AG08395 (cell line): ENCODE data around the gene HIPK2.

ENCODE experiments used
- DNase-seq: peaks from one replicate; pipeline ENCODE4 v3.0.0; 2012; ENCODE audit warnings: mixed read lengths, low spot score

The HIPK2 gene

GRCh38 chr7:139777948-139778841, at the start of gene HIPK2:
Gene HIPK2, minus strand, starts transcription at chr7:139777998. Its CDS starts 375 bp downstream, at chr7:139777623.
- DNase-seq, result peak; percentile 80

GRCh38 chr7:139827042-139827441, 49.2 kb upstream of the HIPK2 start:
- DNase-seq, result no peak

- DNase-seq, result peak; percentile 72
Observed at GRCh38 chr7:139825666-139826290, 48.0 kb upstream of the HIPK2 start.

GRCh38 chr7:139823959-139824521, 46.2 kb upstream of the HIPK2 start:
- peak; percentile 17 for DNase-seq

GRCh38 chr7:139822855-139823254, 45.1 kb upstream of the HIPK2 start:
- no peak for DNase-seq

GRCh38 chr7:139821349-139822105, 43.7 kb upstream of the HIPK2 start:
- DNase-seq, result no peak

- DNase-seq, result no peak
Observed at GRCh38 chr7:139820089-139820488, 42.3 kb upstream of the HIPK2 start.

GRCh38 chr7:139817249-139817648, 39.5 kb upstream of the HIPK2 start:
- DNase-seq, result no peak

GRCh38 chr7:139813689-139814088, 35.9 kb upstream of the HIPK2 start:
- no peak for DNase-seq

GRCh38 chr7:139813151-139813550, 35.4 kb upstream of the HIPK2 start:
- no peak for DNase-seq

- DNase-seq, result peak; percentile 52
Observed at GRCh38 chr7:139811066-139811465, 33.3 kb upstream of the HIPK2 start.

- DNase-seq, result no peak
Observed at GRCh38 chr7:139808846-139809442, 31.1 kb upstream of the HIPK2 start.

GRCh38 chr7:139808427-139808826, 30.6 kb upstream of the HIPK2 start:
- no peak for DNase-seq

- no peak for DNase-seq
Observed at GRCh38 chr7:139807009-139807408, 29.2 kb upstream of the HIPK2 start.

GRCh38 chr7:139804571-139804970, 26.8 kb upstream of the HIPK2 start:
- DNase-seq, result no peak

- DNase-seq, result no peak
Observed at GRCh38 chr7:139799586-139799985, 21.8 kb upstream of the HIPK2 start.

- DNase-seq, result no peak
Observed at GRCh38 chr7:139798892-139799291, 21.1 kb upstream of the HIPK2 start.

GRCh38 chr7:139798221-139798620, 20.4 kb upstream of the HIPK2 start:
- no peak for DNase-seq

GRCh38 chr7:139797607-139798006, 19.8 kb upstream of the HIPK2 start:
- no peak for DNase-seq

GRCh38 chr7:139791316-139791715, 13.5 kb upstream of the HIPK2 start:
- DNase-seq, result no peak

GRCh38 chr7:139784648-139785047, 6.8 kb upstream of the HIPK2 start:
- DNase-seq, result no peak
